GM18517 (cell line): ENCODE data around the gene PROS1.
"Not testable (repeated sequence)": the region's sequence is repeated elsewhere in the genome, so short reads cannot be mapped to it uniquely, and the experiment has no call there.

Experiments used
- ATAC-seq: cut with Tn5 transposase; IDR thresholded peaks from one replicate; pipeline ENCODE4 v1.9.1; 2021; ENCODE audit warnings: mild to moderate bottlenecking, moderate library complexity; ENCODE audit not compliant: unreplicated experiment

Gene PROS1

DNA sequence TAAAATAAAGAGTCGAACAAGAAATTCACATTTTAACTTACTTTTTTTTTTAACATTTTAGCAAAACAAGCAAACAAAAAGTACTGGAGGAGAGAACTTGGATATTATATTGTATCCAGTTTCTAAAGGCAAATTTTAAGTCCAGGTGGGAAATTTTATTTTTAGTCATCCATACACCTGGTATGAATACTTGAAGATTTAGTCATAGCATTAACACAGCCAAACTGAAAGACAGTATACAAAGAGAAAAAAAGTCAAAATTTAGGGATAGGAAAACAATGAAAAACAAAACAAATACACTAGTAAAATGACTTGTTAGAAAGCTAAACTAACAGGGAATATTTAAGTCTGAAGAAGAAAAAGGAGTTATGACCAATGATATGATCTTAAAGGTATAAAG is 69.1 kb downstream of the PROS1 start:
- ATAC-seq = no peak

DNA sequence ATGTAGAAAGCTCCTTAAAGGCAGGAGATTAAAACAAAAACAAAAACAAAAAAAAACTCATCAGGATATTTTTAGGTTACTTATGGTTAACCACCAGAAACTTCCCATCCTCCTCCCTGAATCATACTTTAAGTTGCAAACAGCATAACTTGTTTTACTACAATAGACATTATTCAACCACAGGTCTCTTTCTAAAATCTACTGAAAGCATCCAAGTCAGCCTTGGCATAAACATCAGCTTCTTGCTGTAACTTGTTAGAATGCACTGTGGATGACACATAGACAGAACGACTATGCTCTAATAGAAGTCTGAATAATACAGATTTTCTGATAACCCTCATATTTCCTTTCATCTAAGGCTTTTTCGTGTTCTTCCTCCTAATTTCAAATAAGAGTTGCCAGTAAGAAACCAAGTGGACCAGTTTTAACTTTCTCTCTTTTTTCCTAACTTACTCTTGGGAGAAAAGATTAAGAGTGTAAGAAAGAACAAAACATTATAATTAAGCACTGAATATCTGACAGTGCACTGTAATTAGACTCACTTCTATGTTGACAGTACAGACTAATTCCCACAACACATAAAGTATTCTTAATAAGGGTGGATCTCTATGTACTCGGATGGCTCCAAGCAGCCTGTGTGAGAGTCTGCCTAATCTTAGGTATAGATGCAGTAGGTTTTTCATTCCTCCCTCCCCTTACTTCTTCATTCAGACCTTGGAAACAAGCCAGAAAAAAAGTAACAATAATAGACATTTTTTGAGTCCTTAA is 95.3 kb downstream of the PROS1 start:
- not testable (repeated sequence) for ATAC-seq

DNA sequence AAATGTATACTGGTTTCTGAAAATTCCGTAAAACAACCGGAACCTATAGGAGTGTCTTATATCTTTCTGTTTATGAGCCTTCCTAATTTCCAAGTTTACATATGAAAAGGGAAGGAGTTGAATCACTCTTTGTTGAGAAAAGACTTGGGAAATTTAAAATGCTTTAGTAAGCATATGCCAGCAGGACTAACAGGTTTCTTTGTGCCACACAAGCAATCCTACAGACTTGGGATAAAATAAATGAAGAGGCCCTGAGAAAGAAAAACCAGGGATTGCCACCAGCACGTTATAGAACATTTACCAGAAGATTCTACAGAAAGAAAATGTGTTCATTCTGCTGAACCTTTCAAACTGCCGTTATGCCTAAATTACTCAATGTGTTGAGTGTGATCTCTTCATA is 96.3 kb downstream of the PROS1 start:
- not testable (repeated sequence) for ATAC-seq

DNA sequence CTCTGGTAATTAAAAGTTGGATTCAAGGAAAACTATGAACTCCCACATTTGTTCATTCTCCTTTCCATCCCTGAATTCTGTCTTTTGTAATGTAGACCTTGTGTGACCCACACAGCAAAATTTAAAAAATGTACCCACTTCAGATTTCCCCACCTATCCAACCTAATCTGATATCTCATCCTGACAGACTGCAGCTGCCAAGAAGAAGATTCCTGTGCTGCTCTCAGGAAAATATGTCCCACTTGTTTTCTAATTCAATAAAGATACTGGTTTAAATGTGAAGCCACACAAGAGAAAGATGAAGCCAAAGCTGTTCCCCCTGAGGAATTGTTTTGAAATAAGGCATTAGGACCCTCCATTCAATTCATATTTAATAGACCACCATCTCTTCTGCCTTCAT is 100.3 kb downstream of the PROS1 start:
- ATAC-seq = not testable (repeated sequence)

DNA sequence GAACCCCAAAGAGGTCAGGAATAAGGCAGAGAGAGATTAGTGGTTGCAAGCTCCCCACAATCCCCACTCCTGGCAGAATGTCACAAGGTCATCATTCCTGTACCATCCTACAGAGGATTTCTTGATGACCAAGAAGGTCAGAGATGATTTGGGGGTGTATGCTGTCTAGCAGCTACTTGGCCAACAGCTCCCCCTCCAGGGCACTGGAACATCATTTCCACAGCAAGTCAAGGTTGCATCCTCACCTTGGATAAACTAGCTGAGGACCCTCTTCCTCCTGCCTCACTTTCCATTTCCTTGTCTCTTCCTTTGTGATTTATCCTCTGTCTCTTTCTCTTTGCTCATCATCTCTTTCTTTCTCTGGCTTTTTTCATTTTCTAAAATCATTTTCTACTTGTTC is 106.3 kb downstream of the PROS1 start:
- ATAC-seq = no peak

DNA sequence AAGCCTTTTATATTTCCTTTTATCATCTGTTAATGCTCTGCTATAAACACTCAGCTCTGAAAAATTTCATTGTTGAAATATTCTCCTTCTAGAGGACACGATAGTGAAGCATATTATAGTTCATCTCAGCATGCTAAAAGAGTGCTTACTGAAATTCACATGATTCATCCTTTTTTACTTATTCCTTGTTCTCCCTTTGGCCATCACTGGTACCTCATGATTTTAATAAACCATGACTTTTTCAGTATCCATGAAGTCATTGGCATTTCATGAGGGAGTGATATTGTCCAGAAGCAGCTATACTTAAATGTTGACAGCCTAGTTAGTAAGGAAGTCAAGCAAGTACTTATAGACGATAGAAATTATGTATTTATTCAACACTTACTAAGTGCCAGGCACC is 112.7 kb downstream of the PROS1 start:
- ATAC-seq = no peak

DNA sequence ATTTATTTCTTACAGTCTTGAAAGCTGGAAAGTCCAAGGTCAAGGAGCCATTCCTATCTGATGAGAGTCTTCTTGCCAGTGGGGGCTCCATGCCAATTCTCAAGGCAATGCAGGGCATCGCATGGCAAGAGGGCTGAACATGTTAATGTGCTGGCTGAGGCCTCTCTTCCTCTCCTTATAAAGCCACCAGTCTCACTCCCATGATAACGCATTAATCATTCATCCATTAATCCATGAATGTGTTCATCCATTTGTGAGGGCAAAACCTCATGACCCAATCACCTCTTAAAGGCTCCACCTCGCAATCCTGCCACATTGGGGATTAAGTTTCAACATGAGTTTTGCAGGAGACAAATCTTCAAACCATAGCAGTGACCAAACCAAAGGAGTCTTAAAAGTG is 118.3 kb downstream of the PROS1 start:
- no peak for ATAC-seq

DNA sequence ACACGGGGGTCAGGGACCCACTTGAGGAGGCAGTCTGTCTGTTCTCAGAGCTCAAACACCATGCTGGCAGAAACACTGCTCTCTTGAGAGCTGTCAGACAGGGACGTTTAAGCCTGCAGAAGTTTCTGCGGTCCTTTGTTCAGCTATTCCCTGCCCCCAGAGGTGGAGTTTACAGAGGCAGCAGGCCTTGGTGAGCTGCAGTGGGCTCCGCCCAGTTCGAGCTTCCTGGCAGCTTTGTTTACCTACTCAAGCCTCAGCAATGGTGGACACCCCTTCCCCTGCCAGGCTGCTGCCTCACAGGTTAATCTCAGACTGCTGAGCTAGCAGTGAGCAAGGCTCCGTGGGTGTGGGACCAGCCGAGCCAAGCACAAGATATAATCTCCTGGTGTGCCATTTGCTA is 121.5 kb downstream of the PROS1 start:
- not testable (repeated sequence) for ATAC-seq

DNA sequence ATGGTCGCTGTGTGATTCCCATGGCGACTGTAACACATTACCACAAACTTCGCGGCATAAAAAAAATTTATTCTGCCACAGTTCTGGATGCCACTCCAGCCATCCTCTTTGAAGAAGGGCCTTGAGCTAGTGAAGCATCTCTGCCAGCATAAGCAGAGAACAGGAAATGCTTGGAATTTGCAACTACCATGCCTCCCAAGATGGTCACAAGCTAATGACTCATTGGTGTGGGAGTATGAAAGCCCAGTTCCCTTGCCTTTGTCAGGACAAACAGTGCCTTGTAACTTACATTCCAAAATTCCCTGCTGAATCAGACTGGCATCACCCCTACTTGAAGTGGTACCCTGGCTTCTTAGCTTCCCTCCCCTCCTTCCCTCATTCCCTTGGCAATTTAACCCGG is 129.7 kb downstream of the PROS1 start:
- ATAC-seq = no peak

DNA sequence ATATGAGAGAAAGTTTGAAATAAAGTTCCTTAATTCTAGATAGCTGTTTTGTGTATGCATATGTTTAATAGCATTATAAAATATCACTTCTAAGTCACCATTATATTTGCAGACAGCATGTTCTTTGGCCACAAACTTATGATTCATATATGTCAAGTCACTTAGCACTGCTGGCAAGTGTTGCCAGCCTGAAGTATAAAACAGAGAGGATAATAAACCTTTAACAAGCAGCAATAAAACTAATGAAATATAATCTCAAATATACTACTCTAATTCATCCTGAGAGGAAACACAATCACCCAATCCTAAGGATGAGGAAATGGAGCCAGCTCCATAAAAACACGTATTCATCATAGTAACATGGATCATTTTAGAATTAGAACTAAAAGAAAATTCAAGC is 134.5 kb downstream of the PROS1 start:
- not testable (repeated sequence) for ATAC-seq
